GM21360 (cell line): ENCODE measurements around the gene F12.
"Not testable (repeated sequence)": the region's sequence is repeated elsewhere in the genome, so short reads cannot be mapped to it uniquely, and the experiment has no call there.

ENCODE experiments used
- ATAC-seq: cut with Tn5 transposase; IDR thresholded peaks from one replicate; pipeline ENCODE4 v1.9.1; 2021; ENCODE audit warnings: mild to moderate bottlenecking, moderate library complexity; ENCODE audit not compliant: unreplicated experiment

Gene F12

GRCh38 chr5:177419046-177419445 is 9.7 kb upstream of the F12 start:
- no peak for ATAC-seq

- ATAC-seq = not testable (repeated sequence)
Observed at GRCh38 chr5:177417081-177417480, 7.7 kb upstream of the F12 start.

GRCh38 chr5:177414481-177414880 is 5.1 kb upstream of the F12 start:
- ATAC-seq = no peak

GRCh38 chr5:177412603-177413233 is 3.4 kb upstream of the F12 start:
- peak; percentile 72 for ATAC-seq

GRCh38 chr5:177410575-177410974 is 1.2 kb upstream of the F12 start:
- ATAC-seq = no peak

- no peak for ATAC-seq
Observed at GRCh38 chr5:177405805-177406204, 3.6 kb downstream of the F12 start.

- no peak for ATAC-seq
Observed at GRCh38 chr5:177405312-177405711, 4.1 kb downstream of the F12 start.

GRCh38 chr5:177404641-177405179 is 4.7 kb downstream of the F12 start:
- no peak for ATAC-seq

- peak; percentile 69 for ATAC-seq
Observed at GRCh38 chr5:177403792-177404640, 5.3 kb downstream of the F12 start.

GRCh38 chr5:177403102-177403791 is 6.1 kb downstream of the F12 start:
- peak; percentile 23 for ATAC-seq

GRCh38 chr5:177402271-177403043 is 6.9 kb downstream of the F12 start:
- no peak for ATAC-seq

- no peak for ATAC-seq
Observed at GRCh38 chr5:177399997-177400868, 9.1 kb downstream of the F12 start, which contains the start of gene PFN3. PFN3 (minus strand) TSS chr5:177400661; CDS start chr5:177400576, 85 bp downstream.

- ATAC-seq = no peak
Observed at GRCh38 chr5:177397875-177398390, 11.4 kb downstream of the F12 start.

GRCh38 chr5:177396807-177397206 is 12.6 kb downstream of the F12 start:
- no peak for ATAC-seq

GRCh38 chr5:177396078-177396477 is 13.3 kb downstream of the F12 start:
- no peak for ATAC-seq

- no peak for ATAC-seq
Observed at GRCh38 chr5:177393990-177394389, 15.4 kb downstream of the F12 start.

GRCh38 chr5:177393206-177393765 is 16.1 kb downstream of the F12 start:
- ATAC-seq = no peak

- no peak for ATAC-seq
Observed at GRCh38 chr5:177392765-177393164, 16.6 kb downstream of the F12 start.
